HG03135 (cell line): Measurements from ENCODE around the gene CRADD.
"Not testable (repeated sequence)": the region's sequence is repeated elsewhere in the genome, so short reads cannot be mapped to it uniquely, and the experiment has no call there.

Experiments
- ATAC-seq: cut with Tn5 transposase; IDR thresholded peaks from one replicate; pipeline ENCODE4 v1.9.1; 2021; ENCODE audit warnings: mild to moderate bottlenecking, moderate library complexity; ENCODE audit not compliant: unreplicated experiment

The CRADD gene

GRCh38 chr12:93705237-93705636 is 28.1 kb downstream of the CRADD start:
- ATAC-seq: no peak

GRCh38 chr12:93706387-93706786 is 29.2 kb downstream of the CRADD start:
- no peak for ATAC-seq

GRCh38 chr12:93706824-93707223 is 29.6 kb downstream of the CRADD start:
- no peak for ATAC-seq

- no peak for ATAC-seq
These were observed 30.7 kb downstream of the CRADD start for GRCh38 chr12:93707836-93708235.

- no peak for ATAC-seq
These were observed 31.8 kb downstream of the CRADD start for GRCh38 chr12:93708952-93709351.

GRCh38 chr12:93709386-93709785 is 32.2 kb downstream of the CRADD start:
- ATAC-seq: no peak

GRCh38 chr12:93710574-93710926 is 33.4 kb downstream of the CRADD start:
- no peak for ATAC-seq

- ATAC-seq: not testable (repeated sequence)
These were observed 34.3 kb downstream of the CRADD start for GRCh38 chr12:93711502-93711901.

GRCh38 chr12:93712200-93712599 is 35.0 kb downstream of the CRADD start:
- no peak for ATAC-seq

- no peak for ATAC-seq
These were observed 35.9 kb downstream of the CRADD start for GRCh38 chr12:93713060-93713459.

- ATAC-seq: no peak
These were observed 36.6 kb downstream of the CRADD start for GRCh38 chr12:93713800-93714199.

GRCh38 chr12:93714382-93714781 is 37.2 kb downstream of the CRADD start:
- no peak for ATAC-seq

- no peak for ATAC-seq
These were observed 42.5 kb downstream of the CRADD start for GRCh38 chr12:93719710-93720109.

- ATAC-seq: no peak
These were observed 43.4 kb downstream of the CRADD start for GRCh38 chr12:93720559-93720958.

GRCh38 chr12:93722179-93722578 is 45.0 kb downstream of the CRADD start:
- no peak for ATAC-seq

GRCh38 chr12:93722835-93723567 is 45.8 kb downstream of the CRADD start:
- ATAC-seq: no peak

GRCh38 chr12:93723568-93723930 is 46.4 kb downstream of the CRADD start:
- ATAC-seq: no peak

GRCh38 chr12:93725531-93725930 is 48.4 kb downstream of the CRADD start:
- no peak for ATAC-seq

- no peak for ATAC-seq
These were observed 50.1 kb downstream of the CRADD start for GRCh38 chr12:93727195-93727811.

GRCh38 chr12:93727911-93728310 is 50.7 kb downstream of the CRADD start:
- ATAC-seq: no peak

- no peak for ATAC-seq
These were observed 52.8 kb downstream of the CRADD start for GRCh38 chr12:93729934-93730333.

- ATAC-seq: no peak
These were observed 56.2 kb downstream of the CRADD start for GRCh38 chr12:93733358-93733757.

GRCh38 chr12:93733928-93734327 is 56.8 kb downstream of the CRADD start:
- no peak for ATAC-seq
